Measurements from ENCODE around the gene FOXD1.
"Not testable (repeated sequence)": the region's sequence is repeated elsewhere in the genome, so short reads cannot be mapped to it uniquely, and the experiment has no call there.

The FOXD1 gene

GRCh38 chr5:73460133-73460532 is 11.6 kb upstream of the FOXD1 start:
- 86% methylated on average over 1 of the region's 1 CpG for WGBS

GRCh38 chr5:73459366-73459765 is 10.8 kb upstream of the FOXD1 start:
- H3K27me3 ChIP-seq (ENCODE audit: insufficient read depth, low read length), result peaks cover under 1% of the 10 kb centered on the region; the same call in 1 of the 2 replicates
- H3K4me3 ChIP-seq (ENCODE audit: low read length), result no peak overlapping the region
- no CpG with 5 or more reads among the region's 1 CpG for WGBS
- no peaks in the 10 kb centered on the region for H3K36me3 ChIP-seq (ENCODE audit: insufficient read depth, low read length)
- H3K9me3 ChIP-seq (ENCODE audit: insufficient read depth, low read depth, low read length), result no peaks in the 10 kb centered on the region
- H3K4me1 ChIP-seq (ENCODE audit: insufficient read depth, low read length), result peaks cover 10% of the 10 kb centered on the region
- no peak overlapping the region for H3K27ac ChIP-seq (ENCODE audit: low read depth, low read length)
- no peak overlapping the region for H3K9ac ChIP-seq (ENCODE audit: low read depth, low read length)

More at GRCh38 chr5:73460133-73460532, 11.6 kb upstream of the FOXD1 start:
- H3K4me3 ChIP-seq (ENCODE audit: low read length), result no peak overlapping the region
- H3K9me3 ChIP-seq (ENCODE audit: insufficient read depth, low read depth, low read length), result no peaks in the 10 kb centered on the region
- peaks cover 10% of the 10 kb centered on the region for H3K4me1 ChIP-seq (ENCODE audit: insufficient read depth, low read length)
- no peaks in the 10 kb centered on the region for H3K36me3 ChIP-seq (ENCODE audit: insufficient read depth, low read length)
- H3K27me3 ChIP-seq (ENCODE audit: insufficient read depth, low read length), result no peaks in the 10 kb centered on the region
- no peak overlapping the region for H3K9ac ChIP-seq (ENCODE audit: low read depth, low read length)
- no peak overlapping the region for H3K27ac ChIP-seq (ENCODE audit: low read depth, low read length)

- not testable (repeated sequence) for H3K36me3 ChIP-seq (ENCODE audit: insufficient read depth, low read length); H3K9me3 ChIP-seq (ENCODE audit: insufficient read depth, low read depth, low read length); H3K27ac ChIP-seq (ENCODE audit: low read depth, low read length); H3K9ac ChIP-seq (ENCODE audit: low read depth, low read length); H3K4me3 ChIP-seq (ENCODE audit: low read length)
- WGBS, result 83% methylated on average over 1 of the region's 1 CpG
- peaks cover 29% of the 10 kb centered on the region for H3K27me3 ChIP-seq (ENCODE audit: insufficient read depth, low read length)
- H3K4me1 ChIP-seq (ENCODE audit: insufficient read depth, low read length), result peaks cover 14% of the 10 kb centered on the region
Measured at GRCh38 chr5:73456462-73456861, 7.9 kb upstream of the FOXD1 start.

- H3K9me3 ChIP-seq (ENCODE audit: insufficient read depth, low read depth, low read length), result no peaks in the 10 kb centered on the region
- H3K36me3 ChIP-seq (ENCODE audit: insufficient read depth, low read length), result no peaks in the 10 kb centered on the region
- peaks cover 49% of the 10 kb centered on the region for H3K27me3 ChIP-seq (ENCODE audit: insufficient read depth, low read length)
- H3K4me1 ChIP-seq (ENCODE audit: insufficient read depth, low read length), result peaks cover 4% of the 10 kb centered on the region; the same call in 1 of the 2 replicates
- no peak overlapping the region for H3K27ac ChIP-seq (ENCODE audit: low read depth, low read length)
- 25% methylated on average over 4 of the region's 6 CpGs for WGBS
- no peak overlapping the region for H3K9ac ChIP-seq (ENCODE audit: low read depth, low read length)
- H3K4me3 ChIP-seq (ENCODE audit: low read length), result no peak overlapping the region
Measured at GRCh38 chr5:73454379-73455036, 5.9 kb upstream of the FOXD1 start.

- Histone ChIP-seq H3K4me3 (ENCODE audit: low read length) (peak overlapping the region; percentile 48; the same call in 1 of the 2 replicates), H3K9ac (ENCODE audit: low read depth, low read length) (no peak overlapping the region), H3K9me3 (ENCODE audit: insufficient read depth, low read depth, low read length) (no peaks in the 10 kb centered on the region), H3K36me3 (ENCODE audit: insufficient read depth, low read length) (no peaks in the 10 kb centered on the region), H3K4me1 (ENCODE audit: insufficient read depth, low read length) (peaks cover 4% of the 10 kb centered on the region; the same call in 1 of the 2 replicates), H3K27ac (ENCODE audit: low read depth, low read length) (no peak overlapping the region), H3K27me3 (ENCODE audit: insufficient read depth, low read length) (peaks cover 70% of the 10 kb centered on the region)
- 89% methylated on average over 4 of the region's 6 CpGs for WGBS
Measured at GRCh38 chr5:73452215-73452614, 3.6 kb upstream of the FOXD1 start.

GRCh38 chr5:73451224-73452130 is 2.9 kb upstream of the FOXD1 start:
- Histone ChIP-seq H3K4me3 (ENCODE audit: low read length) (peak overlapping the region; percentile 48), H3K27ac (ENCODE audit: low read depth, low read length) (no peak overlapping the region), H3K9ac (ENCODE audit: low read depth, low read length) (no peak overlapping the region), H3K36me3 (ENCODE audit: insufficient read depth, low read length) (no peaks in the 10 kb centered on the region), H3K9me3 (ENCODE audit: insufficient read depth, low read depth, low read length) (no peaks in the 10 kb centered on the region), H3K27me3 (ENCODE audit: insufficient read depth, low read length) (peaks cover 75% of the 10 kb centered on the region), H3K4me1 (ENCODE audit: insufficient read depth, low read length) (peaks cover 4% of the 10 kb centered on the region)
- 3% methylated on average over 70 of the region's 70 CpGs for WGBS

GRCh38 chr5:73450672-73451223 is 2.2 kb upstream of the FOXD1 start:
- 1% methylated on average over 26 of the region's 27 CpGs for WGBS
- peak overlapping the region; percentile 48 for H3K4me3 ChIP-seq (ENCODE audit: low read length)

GRCh38 chr5:73450137-73450536 is 1.6 kb upstream of the FOXD1 start:
- no peak overlapping the region for H3K9ac ChIP-seq (ENCODE audit: low read depth, low read length)
- H3K36me3 ChIP-seq (ENCODE audit: insufficient read depth, low read length), result no peaks in the 10 kb centered on the region
- peaks cover 9% of the 10 kb centered on the region for H3K4me1 ChIP-seq (ENCODE audit: insufficient read depth, low read length)
- peaks cover 88% of the 10 kb centered on the region for H3K27me3 ChIP-seq (ENCODE audit: insufficient read depth, low read length)
- H3K4me3 ChIP-seq (ENCODE audit: low read length), result no peak overlapping the region
- H3K9me3 ChIP-seq (ENCODE audit: insufficient read depth, low read depth, low read length), result no peaks in the 10 kb centered on the region
- no peak overlapping the region for H3K27ac ChIP-seq (ENCODE audit: low read depth, low read length)
- WGBS, result 11% methylated on average over 5 of the region's 7 CpGs

More at GRCh38 chr5:73450672-73451223, 2.2 kb upstream of the FOXD1 start:
- peaks cover 9% of the 10 kb centered on the region for H3K4me1 ChIP-seq (ENCODE audit: insufficient read depth, low read length)
- no peak overlapping the region for H3K9ac ChIP-seq (ENCODE audit: low read depth, low read length)
- H3K9me3 ChIP-seq (ENCODE audit: insufficient read depth, low read depth, low read length), result no peaks in the 10 kb centered on the region
- H3K36me3 ChIP-seq (ENCODE audit: insufficient read depth, low read length), result no peaks in the 10 kb centered on the region
- no peak overlapping the region for H3K27ac ChIP-seq (ENCODE audit: low read depth, low read length)
- peaks cover 82% of the 10 kb centered on the region for H3K27me3 ChIP-seq (ENCODE audit: insufficient read depth, low read length)

GRCh38 chr5:73447530-73448462 is 781 bp downstream of the FOXD1 start:
- Histone ChIP-seq H3K9ac (ENCODE audit: low read depth, low read length) (no peak overlapping the region), H3K27ac (ENCODE audit: low read depth, low read length) (no peak overlapping the region), H3K4me3 (ENCODE audit: low read length) (peak overlapping the region; percentile 48), H3K4me1 (ENCODE audit: insufficient read depth, low read length) (peaks cover 14% of the 10 kb centered on the region), H3K9me3 (ENCODE audit: insufficient read depth, low read depth, low read length) (no peaks in the 10 kb centered on the region), H3K27me3 (ENCODE audit: insufficient read depth, low read length) (peaks cover 96% of the 10 kb centered on the region), H3K36me3 (ENCODE audit: insufficient read depth, low read length) (no peaks in the 10 kb centered on the region)
- WGBS, result under 1% methylated on average over 126 of the region's 127 CpGs

- WGBS, result under 1% methylated on average over 119 of the region's 119 CpGs
- no peak overlapping the region for H3K27ac ChIP-seq (ENCODE audit: low read depth, low read length)
Measured at GRCh38 chr5:73446631-73447529, 1.7 kb downstream of the FOXD1 start.

More at GRCh38 chr5:73446631-73447529, 1.7 kb downstream of the FOXD1 start:
- peaks cover 14% of the 10 kb centered on the region for H3K4me1 ChIP-seq (ENCODE audit: insufficient read depth, low read length)
- H3K36me3 ChIP-seq (ENCODE audit: insufficient read depth, low read length), result no peaks in the 10 kb centered on the region
- no peaks in the 10 kb centered on the region for H3K9me3 ChIP-seq (ENCODE audit: insufficient read depth, low read depth, low read length)
- no peak overlapping the region for H3K9ac ChIP-seq (ENCODE audit: low read depth, low read length)
- peaks cover 96% of the 10 kb centered on the region for H3K27me3 ChIP-seq (ENCODE audit: insufficient read depth, low read length)
- peak overlapping the region; percentile 47 for H3K4me3 ChIP-seq (ENCODE audit: low read length)

All from HUES64 (cell line).